ENCODE measurements around the gene PPP1R11.
"Not testable (repeated sequence)": the region's sequence is repeated elsewhere in the genome, so short reads cannot be mapped to it uniquely, and the experiment has no call there.

Gene PPP1R11

GRCh38 chr6:30022712-30023111, 44.3 kb upstream of the PPP1R11 start:
- not testable (repeated sequence) for H2AK5ac ChIP-seq (ENCODE audit: low read length, severe bottlenecking); H2BK12ac ChIP-seq (ENCODE audit: low read length in 2 of 2); H3K4ac ChIP-seq (ENCODE audit: low read depth in 1 of 2, low read length in 2 of 2); H3K27ac ChIP-seq (ENCODE audit: low read length, poor library complexity, severe bottlenecking); H3K4me1 ChIP-seq (ENCODE audit: control insufficient read depth, insufficient read depth, low read depth, low read length); H3K14ac ChIP-seq (ENCODE audit: low read length in 2 of 2); H3K9me3 ChIP-seq (ENCODE audit: control insufficient read depth, low read length); H4K8ac ChIP-seq (ENCODE audit: low read length); H3K23ac ChIP-seq (ENCODE audit: low read length in 2 of 2); H3K27me3 ChIP-seq (ENCODE audit: control insufficient read depth in 1 of 2, insufficient read depth in 1 of 2, low read length in 2 of 2); H3K18ac ChIP-seq (ENCODE audit: low read depth in 1 of 2, low read length in 2 of 2); DNase-seq; H3K79me1 ChIP-seq (replicated peaks; ENCODE audit: low read length, poor library complexity, severe bottlenecking); H2BK15ac ChIP-seq (ENCODE audit: low read depth, poor library complexity, severe bottlenecking); H2AFZ ChIP-seq (ENCODE audit: low read depth, low read length); H2BK120ac ChIP-seq (ENCODE audit: low read depth, low read length); H3K4me3 ChIP-seq (ENCODE audit: insufficient read depth in 1 of 2, low read depth in 1 of 2, low read length in 2 of 2); H4K91ac ChIP-seq (ENCODE audit: low read length); H3K4me2 ChIP-seq (ENCODE audit: low read length, poor library complexity, severe bottlenecking); H2BK5ac ChIP-seq (ENCODE audit: low read depth, low read length, poor library complexity, severe bottlenecking); H3K9ac ChIP-seq (ENCODE audit: low read length)
- peaks cover 0 to 10% of the 10 kb centered on the region in 2 experiments for H3K36me3 ChIP-seq (ENCODE audit: control insufficient read depth in 1 of 2, insufficient read depth in 2 of 2, low read depth in 1 of 2, low read length in 2 of 2)

- H3K4me1 ChIP-seq (ENCODE audit: control insufficient read depth, insufficient read depth, low read depth, low read length) = no peaks in the 10 kb centered on the region
- H4K8ac ChIP-seq (ENCODE audit: low read length) = no peak overlapping the region
- no peak overlapping the region for H3K9ac ChIP-seq (ENCODE audit: low read length)
- H3K36me3 ChIP-seq (ENCODE audit: control insufficient read depth in 1 of 2, insufficient read depth in 2 of 2, low read depth in 1 of 2, low read length in 2 of 2) = peaks cover 0 to 2% of the 10 kb centered on the region in 2 experiments
- no peak overlapping the region for H2AFZ ChIP-seq (ENCODE audit: low read depth, low read length)
- H3K27me3 ChIP-seq (ENCODE audit: control insufficient read depth in 1 of 2, insufficient read depth in 1 of 2, low read length in 2 of 2) = no peaks in the 10 kb centered on the region
- no peak overlapping the region for H3K4ac ChIP-seq (ENCODE audit: low read depth in 1 of 2, low read length in 2 of 2)
- H3K79me1 ChIP-seq (replicated peaks; ENCODE audit: low read length, poor library complexity, severe bottlenecking) = no peaks in the 10 kb centered on the region
- H3K4me2 ChIP-seq (ENCODE audit: low read length, poor library complexity, severe bottlenecking) = no peak overlapping the region
- no peak overlapping the region for H2BK5ac ChIP-seq (ENCODE audit: low read depth, low read length, poor library complexity, severe bottlenecking)
- no peak overlapping the region for H2BK15ac ChIP-seq (ENCODE audit: low read depth, poor library complexity, severe bottlenecking)
- no peak overlapping the region for H4K91ac ChIP-seq (ENCODE audit: low read length)
- DNase-seq = no peak
- no peak overlapping the region for H3K23ac ChIP-seq (ENCODE audit: low read length in 2 of 2)
- no peak overlapping the region for H2BK120ac ChIP-seq (ENCODE audit: low read depth, low read length)
- H3K18ac ChIP-seq (ENCODE audit: low read depth in 1 of 2, low read length in 2 of 2) = no peak overlapping the region
- H3K4me3 ChIP-seq (ENCODE audit: insufficient read depth in 1 of 2, low read depth in 1 of 2, low read length in 2 of 2) = no peak overlapping the region
- H3K14ac ChIP-seq (ENCODE audit: low read length in 2 of 2) = no peak overlapping the region
- H3K27ac ChIP-seq (ENCODE audit: low read length, poor library complexity, severe bottlenecking) = no peak overlapping the region
- H3K9me3 ChIP-seq (ENCODE audit: control insufficient read depth, low read length) = no peaks in the 10 kb centered on the region
- no peak overlapping the region for H2AK5ac ChIP-seq (ENCODE audit: low read length, severe bottlenecking)
- no peak overlapping the region for H2BK12ac ChIP-seq (ENCODE audit: low read length in 2 of 2)
- 100% methylated on average over 1 of the region's 1 CpG for WGBS
Observed at GRCh38 chr6:30025186-30025585, 41.8 kb upstream of the PPP1R11 start.

GRCh38 chr6:30029588-30029987, 37.4 kb upstream of the PPP1R11 start:
- H2BK12ac ChIP-seq (ENCODE audit: low read length in 2 of 2) = no peak overlapping the region
- H3K4ac ChIP-seq (ENCODE audit: low read depth in 1 of 2, low read length in 2 of 2) = no peak overlapping the region
- H3K14ac ChIP-seq (ENCODE audit: low read length in 2 of 2) = no peak overlapping the region
- DNase-seq = no peak
- H2AFZ ChIP-seq (ENCODE audit: low read depth, low read length) = no peak overlapping the region
- no peak overlapping the region for H2BK120ac ChIP-seq (ENCODE audit: low read depth, low read length)
- no peaks in the 10 kb centered on the region for H3K27me3 ChIP-seq (ENCODE audit: control insufficient read depth in 1 of 2, insufficient read depth in 1 of 2, low read length in 2 of 2)
- H3K23ac ChIP-seq (ENCODE audit: low read length in 2 of 2) = no peak overlapping the region
- no peaks in the 10 kb centered on the region for H3K4me1 ChIP-seq (ENCODE audit: control insufficient read depth, insufficient read depth, low read depth, low read length)
- H4K8ac ChIP-seq (ENCODE audit: low read length) = no peak overlapping the region
- H2AK5ac ChIP-seq (ENCODE audit: low read length, severe bottlenecking) = no peak overlapping the region
- no peaks in the 10 kb centered on the region for H3K79me1 ChIP-seq (replicated peaks; ENCODE audit: low read length, poor library complexity, severe bottlenecking)
- no peak overlapping the region for H3K27ac ChIP-seq (ENCODE audit: low read length, poor library complexity, severe bottlenecking)
- no peak overlapping the region for H4K91ac ChIP-seq (ENCODE audit: low read length)
- no peak overlapping the region for H3K9ac ChIP-seq (ENCODE audit: low read length)
- H3K4me3 ChIP-seq (ENCODE audit: insufficient read depth in 1 of 2, low read depth in 1 of 2, low read length in 2 of 2) = no peak overlapping the region
- peaks cover 0 to under 1% of the 10 kb centered on the region in 2 experiments for H3K36me3 ChIP-seq (ENCODE audit: control insufficient read depth in 1 of 2, insufficient read depth in 2 of 2, low read depth in 1 of 2, low read length in 2 of 2)
- H2BK15ac ChIP-seq (ENCODE audit: low read depth, poor library complexity, severe bottlenecking) = no peak overlapping the region
- H3K4me2 ChIP-seq (ENCODE audit: low read length, poor library complexity, severe bottlenecking) = no peak overlapping the region
- no peaks in the 10 kb centered on the region for H3K9me3 ChIP-seq (ENCODE audit: control insufficient read depth, low read length)
- no CpG with 5 or more reads among the region's 1 CpG for WGBS
- no peak overlapping the region for H2BK5ac ChIP-seq (ENCODE audit: low read depth, low read length, poor library complexity, severe bottlenecking)
- H3K18ac ChIP-seq (ENCODE audit: low read depth in 1 of 2, low read length in 2 of 2) = no peak overlapping the region

GRCh38 chr6:30031381-30031780, 35.6 kb upstream of the PPP1R11 start:
- Histone ChIP-seq H3K9me3 (ENCODE audit: control insufficient read depth, low read length) (no peaks in the 10 kb centered on the region), H3K27me3 (ENCODE audit: control insufficient read depth in 1 of 2, insufficient read depth in 1 of 2, low read length in 2 of 2) (no peaks in the 10 kb centered on the region), H2AK5ac (ENCODE audit: low read length, severe bottlenecking) (no peak overlapping the region), H3K79me1 (replicated peaks; ENCODE audit: low read length, poor library complexity, severe bottlenecking) (no peaks in the 10 kb centered on the region), H4K91ac (ENCODE audit: low read length) (no peak overlapping the region), H2BK5ac (ENCODE audit: low read depth, low read length, poor library complexity, severe bottlenecking) (no peak overlapping the region), H3K4me2 (ENCODE audit: low read length, poor library complexity, severe bottlenecking) (no peak overlapping the region), H3K18ac (ENCODE audit: low read depth in 1 of 2, low read length in 2 of 2) (no peak overlapping the region), H3K4me1 (ENCODE audit: control insufficient read depth, insufficient read depth, low read depth, low read length) (no peaks in the 10 kb centered on the region), H2BK15ac (ENCODE audit: low read depth, poor library complexity, severe bottlenecking) (no peak overlapping the region), H3K14ac (ENCODE audit: low read length in 2 of 2) (no peak overlapping the region), H3K27ac (ENCODE audit: low read length, poor library complexity, severe bottlenecking) (no peak overlapping the region), H3K4me3 (ENCODE audit: insufficient read depth in 1 of 2, low read depth in 1 of 2, low read length in 2 of 2) (no peak overlapping the region), H3K23ac (ENCODE audit: low read length in 2 of 2) (no peak overlapping the region), H2BK12ac (ENCODE audit: low read length in 2 of 2) (no peak overlapping the region), H3K4ac (ENCODE audit: low read depth in 1 of 2, low read length in 2 of 2) (no peak overlapping the region), H2AFZ (ENCODE audit: low read depth, low read length) (no peak overlapping the region), H3K9ac (ENCODE audit: low read length) (no peak overlapping the region), H4K8ac (ENCODE audit: low read length) (no peak overlapping the region), H3K36me3 (ENCODE audit: control insufficient read depth in 1 of 2, insufficient read depth in 2 of 2, low read depth in 1 of 2, low read length in 2 of 2) (peaks cover 0 to 6% of the 10 kb centered on the region in 2 experiments), H2BK120ac (ENCODE audit: low read depth, low read length) (no peak overlapping the region)
- no peak for DNase-seq
